GM18505 (cell line): ENCODE measurements around the gene PRKCB.

ENCODE experiments used
- ATAC-seq: cut with Tn5 transposase; IDR thresholded peaks from one replicate; pipeline ENCODE4 v1.9.1; 2021; ENCODE audit not compliant: unreplicated experiment
- POLR2A ChIP-seq: IDR thresholded peaks from 4 replicates; pipeline ENCODE4 v1.6.1; 2011; ENCODE audit warnings: borderline replicate concordance; ENCODE audit not compliant: insufficient read depth, insufficient read length; ENCODE audit errors: extremely low read depth

The PRKCB gene

DNA sequence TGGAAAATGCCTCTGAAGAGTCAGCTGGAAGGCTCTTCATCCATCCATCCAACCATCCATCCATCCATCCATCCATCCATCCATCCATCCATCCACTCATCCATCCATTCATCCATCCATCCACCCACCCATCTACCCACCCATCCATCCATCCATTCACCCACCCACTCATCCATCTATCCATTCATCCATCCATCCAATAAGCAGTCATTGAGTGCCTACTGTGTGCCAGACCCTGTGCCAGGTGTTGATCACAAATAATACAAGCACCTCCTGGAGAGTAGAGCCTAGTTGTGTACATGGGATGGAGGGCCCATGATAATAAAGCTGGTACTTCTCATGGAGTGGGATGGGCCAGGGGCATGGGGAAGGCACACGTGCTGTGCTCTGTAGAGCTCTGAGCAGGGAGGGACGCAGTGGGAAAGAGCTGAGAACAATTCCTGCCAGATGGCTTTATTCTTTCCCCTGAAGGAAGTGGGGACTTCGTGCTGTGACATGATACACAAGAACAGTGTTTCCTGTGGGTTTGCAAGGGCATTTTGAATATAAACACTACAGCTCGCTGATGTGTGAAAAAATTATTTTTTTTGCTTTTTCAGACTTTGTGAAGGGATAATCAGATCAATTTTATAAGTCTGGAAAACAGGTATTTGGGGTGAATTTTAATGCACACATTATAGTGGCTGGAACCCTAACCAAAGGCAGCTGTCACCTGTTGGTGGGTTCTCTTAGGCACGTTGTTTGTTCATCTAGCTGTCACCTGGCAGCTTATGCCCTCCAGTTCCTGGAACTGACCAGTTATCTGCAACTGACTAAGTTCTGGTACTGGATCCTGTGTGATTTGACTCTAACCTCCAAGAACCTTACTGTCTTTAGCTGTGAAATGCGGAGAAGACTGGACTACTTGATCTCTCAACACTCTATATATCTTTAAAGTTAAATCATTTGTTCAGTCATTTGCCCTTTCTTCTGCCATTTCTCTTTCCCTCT is 61.3 kb downstream of the PRKCB start:
- ATAC-seq, result no peak

DNA sequence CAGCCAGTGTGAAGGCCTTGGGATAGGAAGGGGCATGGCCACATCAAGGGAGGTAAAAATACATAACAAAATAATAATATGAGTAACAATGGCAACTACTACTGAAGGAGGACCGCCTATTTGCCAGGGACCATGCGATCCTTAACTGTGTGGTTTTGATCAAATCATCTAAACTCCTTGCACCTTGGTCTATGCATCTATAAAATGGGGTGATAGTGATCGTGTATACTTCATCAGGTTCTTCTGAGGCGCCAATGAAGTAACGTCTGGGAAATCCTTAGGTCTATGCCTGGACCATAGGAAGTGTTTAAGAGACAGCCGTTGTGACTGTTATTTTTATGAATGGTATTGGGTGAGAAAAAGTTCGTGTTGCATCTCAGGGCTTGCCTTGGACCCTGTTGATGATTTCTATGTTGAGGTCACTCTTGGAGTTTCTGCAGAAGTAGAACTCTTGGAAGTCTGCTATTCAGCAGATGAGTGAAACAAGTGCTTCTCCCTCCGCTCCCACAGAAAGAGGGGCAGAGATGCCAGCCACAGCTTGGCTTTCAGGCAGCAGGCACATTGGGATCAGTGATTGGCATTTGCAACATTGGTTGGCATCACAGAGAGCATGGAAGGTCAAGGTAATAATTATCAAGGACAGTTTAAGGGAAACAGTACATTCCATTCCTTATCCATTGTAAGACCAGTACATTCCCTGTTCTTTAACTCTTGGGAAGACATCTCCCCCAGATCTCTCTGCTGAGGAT is 63.1 kb downstream of the PRKCB start:
- TF ChIP-seq POLR2A, result no peak
- no peak for ATAC-seq

More for the DNA sequence above, 61.3 kb downstream of the PRKCB start:
- TF ChIP-seq POLR2A, result no peak

DNA sequence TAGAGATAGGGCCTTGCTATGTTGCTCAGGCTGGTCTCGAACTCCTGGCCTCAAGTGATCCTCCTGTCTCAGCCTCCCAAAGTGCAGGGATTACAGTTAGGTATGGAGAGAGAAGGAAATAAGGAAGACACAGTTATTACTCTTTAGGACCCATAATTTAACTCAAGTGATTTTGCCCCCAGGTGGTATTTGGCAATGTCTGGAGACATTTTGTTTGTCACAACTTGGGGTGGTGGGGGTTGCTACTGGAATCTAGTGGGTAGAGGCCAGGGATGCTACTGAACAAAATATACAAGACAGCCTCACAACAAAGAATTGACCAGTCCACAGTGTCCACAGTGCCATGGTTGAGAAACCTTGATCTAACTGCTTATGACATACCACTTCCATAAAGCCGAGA is 64.1 kb downstream of the PRKCB start:
- TF ChIP-seq POLR2A, result no peak
- no peak for ATAC-seq

DNA sequence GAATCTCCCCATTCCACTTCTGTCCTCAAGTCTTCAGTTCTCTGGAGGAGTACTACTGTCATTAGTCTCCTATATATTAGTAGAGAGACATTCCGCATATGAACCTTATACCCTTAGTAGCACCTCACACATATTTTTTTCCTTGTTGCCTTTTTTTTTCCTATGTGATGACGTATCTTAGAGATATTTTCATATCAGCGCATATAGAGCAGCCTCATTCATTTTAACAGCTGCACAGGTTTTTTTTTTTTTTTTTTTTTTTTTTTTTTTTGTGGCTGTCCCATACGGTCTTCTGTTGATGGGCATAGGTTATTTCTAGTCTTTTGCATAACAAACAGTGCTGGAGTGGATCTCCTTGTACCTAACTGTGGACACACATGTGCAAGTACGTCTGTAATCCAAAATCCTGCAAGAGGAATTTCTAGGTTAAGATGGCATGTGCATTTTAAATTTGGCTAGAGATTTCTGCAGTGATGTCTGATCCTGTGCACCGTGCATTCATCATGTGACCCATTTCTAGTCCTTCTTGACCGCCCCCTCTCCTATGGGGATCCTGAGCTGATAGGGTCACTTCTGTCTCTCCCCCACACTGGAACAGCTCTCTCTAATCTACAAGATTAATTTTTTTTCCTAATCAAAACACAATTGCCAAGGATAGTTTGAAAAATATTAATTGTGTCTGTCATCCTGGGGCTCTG is 64.8 kb downstream of the PRKCB start:
- no peak for ATAC-seq

DNA sequence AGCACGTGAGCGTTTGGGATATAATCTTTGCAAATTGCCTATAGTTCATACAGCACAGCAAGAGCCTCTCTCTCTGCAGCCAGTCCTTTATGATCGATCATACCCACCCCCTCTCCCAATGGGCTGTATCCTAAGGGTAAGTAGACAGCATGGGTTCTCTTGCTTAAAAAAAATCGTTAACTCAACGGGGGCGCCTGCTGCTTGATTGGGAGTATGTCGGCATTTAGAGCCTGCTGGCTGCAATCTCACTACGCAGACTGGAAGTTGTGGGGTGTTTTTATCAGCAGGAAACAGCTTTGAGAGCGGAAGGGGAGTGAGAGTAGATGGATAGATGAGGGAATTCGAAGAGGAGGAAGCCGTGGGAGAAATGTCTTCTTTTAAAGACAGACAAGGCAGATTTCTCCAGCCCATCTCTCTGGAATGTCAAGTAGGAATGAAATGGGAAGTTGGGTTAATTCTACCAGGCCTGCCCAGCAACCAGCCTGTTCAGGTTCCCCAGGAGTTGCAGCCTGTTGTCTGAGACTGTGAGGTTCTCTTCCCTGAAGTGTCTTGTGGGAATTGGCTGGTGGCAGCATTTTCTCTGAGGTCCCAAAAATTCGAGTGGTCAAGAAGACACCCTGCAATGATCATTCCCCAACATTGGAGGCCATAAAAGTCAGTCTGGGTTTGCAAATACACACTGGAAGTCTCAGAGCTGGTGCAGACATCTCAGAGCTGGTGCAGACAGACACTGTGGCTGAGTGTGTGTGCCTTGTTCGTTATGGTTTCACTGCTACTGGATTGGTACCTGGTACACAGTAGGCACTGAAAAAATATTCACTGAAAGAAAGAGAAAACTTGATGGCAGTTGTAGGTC is 65.6 kb downstream of the PRKCB start:
- no peak for ATAC-seq
- no peak for TF ChIP-seq POLR2A

More for the DNA sequence above, 64.8 kb downstream of the PRKCB start:
- TF ChIP-seq POLR2A, result no peak

DNA sequence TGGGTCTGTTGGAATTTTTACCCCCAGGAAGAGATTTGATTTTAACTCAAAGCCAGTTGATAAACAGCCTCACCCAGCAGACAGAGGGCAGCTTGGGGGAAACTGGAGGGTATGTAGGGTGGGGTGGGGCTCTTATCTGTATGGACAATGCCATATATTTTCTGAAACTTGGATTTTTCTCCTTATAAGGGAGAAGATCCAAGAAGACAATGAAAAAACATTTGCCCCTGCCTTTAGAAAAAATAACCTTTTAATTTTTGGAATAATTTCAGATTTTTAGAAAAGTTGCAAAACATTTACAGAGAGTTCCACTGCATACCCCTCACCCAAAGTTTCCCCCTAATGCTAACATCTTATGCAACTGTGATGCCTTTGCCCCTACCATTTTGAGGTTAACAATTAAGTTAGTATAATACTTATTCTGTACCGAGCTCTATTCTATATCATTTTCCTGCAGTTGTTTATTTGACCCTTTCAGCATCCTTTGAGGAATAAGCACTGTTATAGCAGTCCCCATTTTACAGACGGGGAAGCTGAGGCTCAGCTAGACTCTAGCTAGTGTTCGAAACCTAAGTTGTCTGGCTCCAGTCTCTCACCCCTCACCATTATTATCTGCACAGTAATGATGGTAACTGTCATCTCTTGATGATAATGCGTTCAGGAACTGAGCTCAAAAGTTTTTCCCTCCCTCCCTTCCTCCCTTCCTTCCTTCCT is 66.4 kb downstream of the PRKCB start:
- TF ChIP-seq POLR2A, result no peak
- no peak for ATAC-seq

DNA sequence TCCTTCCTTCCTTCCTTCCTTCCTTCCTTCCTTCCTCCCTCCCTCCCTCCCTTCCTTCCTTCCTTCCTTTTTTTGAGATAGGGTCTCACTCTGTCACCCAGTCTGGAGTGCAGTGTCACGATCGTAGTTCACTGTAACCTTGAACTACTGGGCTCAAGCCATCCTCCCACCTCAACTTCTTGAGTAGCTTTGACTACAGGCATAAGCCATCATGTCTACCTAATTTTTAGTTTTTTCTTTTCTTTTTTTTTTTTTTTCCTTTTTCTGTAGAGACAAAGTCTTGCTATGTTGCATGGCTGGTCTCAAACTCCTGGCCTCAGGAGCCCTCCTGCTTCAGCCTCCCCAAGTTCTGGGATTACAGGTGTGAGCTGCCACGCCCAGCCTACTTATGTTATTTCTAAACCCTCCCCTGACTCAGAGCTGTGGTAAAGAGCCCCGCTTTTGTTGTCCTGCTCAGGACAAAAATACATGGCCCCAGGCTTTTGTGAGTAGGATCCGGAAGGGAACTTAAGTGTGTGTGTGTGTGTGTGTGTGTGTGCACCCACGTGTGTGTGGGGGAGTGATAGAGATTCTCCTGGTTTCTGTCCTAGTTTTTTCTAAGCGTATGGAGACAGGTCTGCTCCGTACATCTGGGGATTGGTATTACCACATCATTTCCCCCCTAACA is 67.1 kb downstream of the PRKCB start:
- no peak for TF ChIP-seq POLR2A
- ATAC-seq, result no peak

DNA sequence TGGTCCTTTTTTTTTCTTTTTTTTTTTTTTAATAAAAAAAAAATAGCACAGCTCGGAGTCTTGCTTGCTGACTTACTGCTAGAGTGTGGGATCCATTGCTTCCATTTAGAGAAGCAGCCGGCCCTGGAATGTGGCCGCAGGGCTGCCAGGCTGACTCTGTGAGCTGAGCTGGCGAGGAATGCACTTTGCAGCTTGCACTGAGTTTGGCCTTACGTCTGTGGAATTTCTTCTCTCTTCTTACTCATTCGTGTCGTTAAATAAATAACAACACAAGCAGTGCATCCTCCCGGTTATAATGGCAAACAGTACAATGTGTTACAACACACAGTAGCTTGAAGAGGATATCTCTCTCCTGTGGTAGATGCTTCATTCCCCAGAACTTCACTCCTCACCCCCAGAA is 69.2 kb downstream of the PRKCB start:
- no peak for ATAC-seq

DNA sequence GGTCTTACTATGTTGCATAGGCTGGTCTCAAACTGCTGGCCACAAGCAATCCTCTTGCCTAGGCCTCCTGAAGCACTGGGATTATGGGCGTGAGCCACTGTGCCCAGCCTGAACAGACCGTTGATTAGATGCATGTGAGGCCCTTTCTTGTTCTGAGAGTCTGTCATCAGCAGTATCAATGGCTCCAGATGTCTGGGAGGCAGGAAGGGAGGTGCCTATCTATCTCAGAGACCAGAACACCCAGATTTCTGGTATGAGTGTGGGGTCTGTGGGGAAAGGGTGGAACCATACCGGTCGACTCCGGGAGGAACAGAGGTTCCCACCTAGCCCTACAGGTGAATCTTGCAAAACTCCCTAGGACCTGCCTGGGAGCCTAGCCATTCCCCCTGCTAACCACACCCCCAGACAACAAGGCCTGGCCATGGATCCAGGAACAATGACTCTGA is 71.7 kb downstream of the PRKCB start:
- no peak for TF ChIP-seq POLR2A
- no peak for ATAC-seq

More for the DNA sequence above, 69.2 kb downstream of the PRKCB start:
- TF ChIP-seq POLR2A, result no peak

DNA sequence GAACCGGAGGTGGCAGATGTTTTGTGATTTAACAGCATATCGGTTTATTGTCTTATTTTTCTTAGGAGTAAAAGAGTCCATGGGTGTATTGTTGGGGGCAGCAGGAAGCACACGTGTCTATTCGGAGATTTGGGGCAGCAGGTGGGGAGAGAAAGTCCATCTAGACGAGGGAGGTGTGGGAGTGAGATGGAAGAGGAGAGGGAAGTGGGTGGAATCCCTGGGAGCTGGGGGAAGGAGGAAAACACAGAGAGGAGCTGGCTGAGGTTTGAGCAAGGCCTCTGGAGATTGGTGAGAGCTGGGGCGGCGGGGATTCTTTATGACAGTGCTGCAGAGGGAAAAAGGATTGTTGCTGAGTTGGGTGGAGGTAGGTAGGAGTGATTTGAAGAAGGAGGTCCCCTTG is 72.1 kb downstream of the PRKCB start:
- TF ChIP-seq POLR2A, result no peak

DNA sequence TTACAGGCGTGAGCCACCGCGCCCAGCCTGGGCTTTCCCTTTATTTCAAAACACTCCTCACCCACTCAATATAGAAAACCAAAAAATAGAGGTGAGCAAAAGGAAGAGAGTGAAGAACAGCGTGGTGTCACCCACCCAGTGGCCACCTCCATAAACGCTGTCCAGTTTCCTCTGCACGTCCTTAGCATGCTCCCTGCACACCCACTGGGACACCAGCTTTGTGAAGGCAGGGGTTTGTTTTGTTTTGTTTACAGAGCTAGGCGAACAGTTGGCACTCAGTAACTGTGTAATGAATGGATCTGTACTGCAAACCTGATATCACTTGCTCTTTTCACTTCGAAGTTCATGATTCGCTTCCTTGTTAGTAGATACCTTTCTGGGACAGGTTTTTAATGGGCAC is 73.0 kb downstream of the PRKCB start:
- ATAC-seq, result no peak
- no peak for TF ChIP-seq POLR2A

More for the DNA sequence above, 72.1 kb downstream of the PRKCB start:
- no peak for ATAC-seq
